ENCODE measurements around the gene MEAF6.

- no peak for TF ChIP-seq CTCF (IDR thresholded peaks at IDR 0.05)
- no peak for TF ChIP-seq POLR2A (IDR thresholded peaks at IDR 0.05)
Observed at GRCh38 chr1:37472994-37473393, 41.6 kb downstream of the MEAF6 start.
